VCaP (cell line): Measurements from ENCODE around the gene GNE.
"Not testable (repeated sequence)": the region's sequence is repeated elsewhere in the genome, so short reads cannot be mapped to it uniquely, and the experiment has no call there.

Experiments used
- H3K27ac ChIP-seq: fragments of 450-650 bp; 2 replicates; pipeline ENCODE4 v1.5.1; 2017
- TF ChIP-seq, protein P1 (sequence below): fragments of 450-650 bp; conservative IDR thresholded peaks from 2 replicates; pipeline ENCODE4 v1.5.1; 2017; ENCODE audit warnings: mild to moderate bottlenecking, moderate library complexity

Gene GNE, protein sequence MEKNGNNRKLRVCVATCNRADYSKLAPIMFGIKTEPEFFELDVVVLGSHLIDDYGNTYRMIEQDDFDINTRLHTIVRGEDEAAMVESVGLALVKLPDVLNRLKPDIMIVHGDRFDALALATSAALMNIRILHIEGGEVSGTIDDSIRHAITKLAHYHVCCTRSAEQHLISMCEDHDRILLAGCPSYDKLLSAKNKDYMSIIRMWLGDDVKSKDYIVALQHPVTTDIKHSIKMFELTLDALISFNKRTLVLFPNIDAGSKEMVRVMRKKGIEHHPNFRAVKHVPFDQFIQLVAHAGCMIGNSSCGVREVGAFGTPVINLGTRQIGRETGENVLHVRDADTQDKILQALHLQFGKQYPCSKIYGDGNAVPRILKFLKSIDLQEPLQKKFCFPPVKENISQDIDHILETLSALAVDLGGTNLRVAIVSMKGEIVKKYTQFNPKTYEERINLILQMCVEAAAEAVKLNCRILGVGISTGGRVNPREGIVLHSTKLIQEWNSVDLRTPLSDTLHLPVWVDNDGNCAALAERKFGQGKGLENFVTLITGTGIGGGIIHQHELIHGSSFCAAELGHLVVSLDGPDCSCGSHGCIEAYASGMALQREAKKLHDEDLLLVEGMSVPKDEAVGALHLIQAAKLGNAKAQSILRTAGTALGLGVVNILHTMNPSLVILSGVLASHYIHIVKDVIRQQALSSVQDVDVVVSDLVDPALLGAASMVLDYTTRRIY

DNA sequence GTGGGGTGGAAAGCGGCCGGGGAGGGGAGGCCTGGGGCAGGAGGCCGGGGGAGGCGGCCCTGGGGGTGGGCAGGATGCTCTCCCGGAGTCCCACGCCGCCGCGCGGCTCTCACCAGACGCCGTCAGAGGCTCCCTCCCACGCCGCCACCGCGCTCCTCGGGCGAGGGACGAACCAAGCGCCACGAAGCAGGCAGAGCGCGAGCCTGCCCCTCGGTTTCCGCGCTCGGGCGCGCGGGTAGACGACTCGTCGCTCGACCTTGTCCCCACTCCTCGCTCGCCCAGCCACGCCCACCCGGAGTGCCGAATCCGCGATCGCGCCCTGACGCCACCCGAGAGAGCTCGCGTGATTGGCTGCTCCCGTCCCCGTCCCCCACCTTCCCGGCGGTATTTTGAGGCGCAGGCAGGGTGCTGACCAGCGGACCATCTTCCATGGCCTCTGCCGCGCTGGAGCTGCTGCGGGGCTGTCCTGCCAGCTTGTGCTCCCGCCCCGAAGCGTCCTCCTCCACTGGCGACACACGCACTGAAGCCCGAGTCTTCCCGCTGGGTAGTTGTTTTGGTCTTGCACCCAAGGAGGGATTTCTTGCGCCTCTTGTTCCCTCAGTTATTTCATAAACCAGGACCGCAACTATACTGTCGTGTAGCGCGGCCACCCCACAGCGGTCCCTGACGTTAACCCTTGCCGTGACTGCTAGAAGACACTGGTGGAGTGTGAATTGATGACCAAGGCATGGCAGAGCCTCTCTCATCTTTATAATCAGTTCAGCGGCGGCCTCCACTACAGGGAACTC, at the start of gene GNE:
TSS of gene GNE (minus strand) at position 241 of the 788 bp plus-strand sequence. CDS start 9,093 bp downstream, outside the sequence.
- TF ChIP-seq, protein P1, sequence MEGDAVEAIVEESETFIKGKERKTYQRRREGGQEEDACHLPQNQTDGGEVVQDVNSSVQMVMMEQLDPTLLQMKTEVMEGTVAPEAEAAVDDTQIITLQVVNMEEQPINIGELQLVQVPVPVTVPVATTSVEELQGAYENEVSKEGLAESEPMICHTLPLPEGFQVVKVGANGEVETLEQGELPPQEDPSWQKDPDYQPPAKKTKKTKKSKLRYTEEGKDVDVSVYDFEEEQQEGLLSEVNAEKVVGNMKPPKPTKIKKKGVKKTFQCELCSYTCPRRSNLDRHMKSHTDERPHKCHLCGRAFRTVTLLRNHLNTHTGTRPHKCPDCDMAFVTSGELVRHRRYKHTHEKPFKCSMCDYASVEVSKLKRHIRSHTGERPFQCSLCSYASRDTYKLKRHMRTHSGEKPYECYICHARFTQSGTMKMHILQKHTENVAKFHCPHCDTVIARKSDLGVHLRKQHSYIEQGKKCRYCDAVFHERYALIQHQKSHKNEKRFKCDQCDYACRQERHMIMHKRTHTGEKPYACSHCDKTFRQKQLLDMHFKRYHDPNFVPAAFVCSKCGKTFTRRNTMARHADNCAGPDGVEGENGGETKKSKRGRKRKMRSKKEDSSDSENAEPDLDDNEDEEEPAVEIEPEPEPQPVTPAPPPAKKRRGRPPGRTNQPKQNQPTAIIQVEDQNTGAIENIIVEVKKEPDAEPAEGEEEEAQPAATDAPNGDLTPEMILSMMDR: no peak
- H3K27ac ChIP-seq: peak within 1 kb of the TSS; percentile 73

DNA sequence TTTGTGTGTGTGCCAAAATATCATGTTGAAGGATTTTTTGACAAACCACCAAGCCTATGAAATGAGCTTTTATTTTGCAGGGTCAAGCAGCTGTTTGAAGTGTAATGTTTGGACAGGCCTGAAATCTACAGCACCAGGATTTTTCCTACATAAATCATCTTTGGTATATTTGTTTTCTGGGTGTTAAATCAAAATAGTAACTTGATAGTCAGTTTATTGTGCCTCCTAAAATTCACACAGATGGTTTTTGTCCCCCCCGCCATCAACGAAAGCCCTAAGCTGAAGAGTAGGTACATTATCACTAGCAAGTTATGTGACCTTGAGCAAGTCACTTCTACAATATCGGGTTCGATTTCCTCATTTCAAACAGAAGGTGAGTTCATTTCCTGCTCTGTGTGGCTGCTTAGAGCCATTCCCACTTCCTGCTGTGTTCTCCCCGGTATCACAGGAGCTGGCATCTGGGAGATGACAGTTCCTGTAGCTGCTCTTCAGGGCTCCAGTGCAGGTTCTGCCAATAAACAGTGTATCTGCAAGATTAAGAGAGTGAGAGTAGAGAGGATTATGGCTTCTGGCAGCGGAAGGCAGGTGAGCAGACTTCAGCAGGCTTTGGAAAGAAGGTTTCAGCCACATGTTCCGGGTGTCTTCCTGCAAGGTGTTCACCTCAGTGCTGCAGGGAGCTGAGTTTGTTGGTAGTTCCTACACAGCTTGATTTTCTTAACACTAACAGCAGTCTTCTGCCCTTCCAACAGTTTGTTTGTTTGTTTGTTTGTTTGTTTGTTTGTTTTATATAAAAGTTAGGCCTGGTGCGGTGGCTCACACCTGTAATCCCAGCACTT, 48.4 kb upstream of the GNE start:
- H3K27ac ChIP-seq: peak overlapping the region; percentile 18; the same call in 1 of the 2 replicates
- TF ChIP-seq, protein P1: no peak

DNA sequence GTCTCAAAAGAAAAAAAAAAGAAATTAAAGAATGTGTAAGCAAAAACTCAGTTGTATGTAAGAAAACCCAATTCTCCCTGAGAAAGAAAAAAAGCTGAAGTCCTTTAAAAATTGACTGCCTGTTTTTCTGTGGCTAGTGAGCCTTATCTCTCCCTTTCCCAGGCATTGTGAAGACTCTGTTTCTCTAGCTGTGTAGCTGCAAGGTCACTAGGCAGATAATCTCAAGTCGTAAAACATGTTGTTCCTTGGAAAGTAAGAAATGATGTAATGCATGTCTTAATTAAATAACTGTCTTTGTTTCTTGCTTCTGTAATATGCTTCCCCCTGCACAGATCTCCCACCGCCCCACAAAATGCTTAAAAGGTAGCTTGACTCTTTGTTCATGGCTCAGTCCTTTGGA, 46.1 kb upstream of the GNE start:
- not testable (repeated sequence) for H3K27ac ChIP-seq

DNA sequence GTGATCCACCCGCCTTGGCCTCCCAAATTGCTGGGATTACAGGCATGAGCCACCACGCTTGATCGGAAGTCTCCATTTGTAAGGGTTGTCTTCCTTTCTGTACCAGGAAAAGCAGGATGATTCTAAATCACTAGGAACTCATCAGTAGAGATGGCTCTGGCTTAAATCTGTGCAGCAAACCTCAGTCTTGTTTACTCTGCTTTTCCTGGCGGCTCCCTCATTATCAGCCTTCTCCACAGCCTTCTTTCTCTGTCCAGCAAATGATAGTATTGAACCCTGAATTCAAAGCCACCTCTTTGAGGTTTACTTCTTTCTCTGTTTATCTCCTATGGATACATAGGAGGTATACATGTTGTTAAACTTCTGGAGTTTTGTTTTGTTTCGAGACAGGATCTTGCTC, 43.0 kb upstream of the GNE start:
- TF ChIP-seq, protein P1: no peak
- H3K27ac ChIP-seq: no peak overlapping the region

DNA sequence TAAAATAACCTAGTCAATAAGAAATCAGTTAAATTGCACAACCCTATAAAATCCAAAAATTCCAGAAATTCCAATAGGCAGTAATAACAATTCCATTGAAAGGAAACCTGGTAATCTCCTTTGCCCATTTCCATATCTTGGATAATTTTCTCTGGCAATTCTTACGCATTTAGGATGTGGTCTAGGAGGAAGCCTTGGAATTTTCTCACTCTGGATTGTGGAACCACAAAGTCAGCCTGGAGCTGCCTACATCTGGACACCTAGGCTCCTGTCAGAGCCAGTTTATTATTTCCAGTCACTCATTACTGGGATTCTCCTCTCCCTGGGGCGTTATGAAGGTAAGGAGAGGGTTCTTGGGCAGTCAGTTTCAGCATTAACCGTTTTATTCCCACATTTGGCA, 40.3 kb upstream of the GNE start:
- H3K27ac ChIP-seq: peak overlapping the region; percentile 73
- TF ChIP-seq, protein P1: no peak

DNA sequence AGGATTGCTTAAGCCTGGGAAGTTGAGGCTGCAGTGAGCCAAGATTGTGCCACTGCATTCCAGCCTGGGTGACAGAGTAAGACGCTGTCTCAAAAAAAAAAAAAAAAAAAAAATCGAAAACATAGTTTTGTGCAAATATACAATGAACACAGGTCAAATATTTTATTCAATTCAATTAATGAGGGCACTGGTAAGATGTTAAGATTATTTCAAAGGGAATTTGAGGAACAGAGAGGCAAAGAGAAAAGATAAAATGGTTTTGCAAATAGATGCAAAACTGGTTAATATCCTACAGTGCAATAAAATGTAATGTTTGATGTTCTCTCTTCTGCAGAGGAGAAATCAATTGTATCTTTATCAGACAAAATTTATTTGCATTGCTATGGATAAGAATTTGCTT, 39.5 kb upstream of the GNE start:
- TF ChIP-seq, protein P1: no peak
- peak overlapping the region; percentile 73 for H3K27ac ChIP-seq

DNA sequence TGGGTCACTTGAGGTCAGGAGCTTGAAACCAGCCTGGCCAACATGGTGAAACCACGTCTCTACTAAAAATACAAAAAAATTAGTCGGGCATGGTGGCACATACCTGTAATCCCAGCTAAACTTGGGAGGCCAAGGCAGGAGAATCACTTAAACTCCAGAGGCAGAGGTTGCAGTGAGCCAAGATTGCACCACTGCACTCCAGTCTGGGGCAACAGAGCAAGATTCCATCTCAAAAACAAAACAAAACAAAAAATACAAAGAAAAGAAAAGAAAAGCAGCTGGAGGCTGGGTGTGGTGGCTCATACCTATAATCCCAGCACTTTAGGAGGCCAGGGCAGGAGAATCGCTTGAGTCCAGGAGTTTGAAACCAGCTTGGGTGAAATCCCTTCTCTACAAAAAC, 36.7 kb upstream of the GNE start:
- peak overlapping the region; percentile 73; the same call in 1 of the 2 replicates for H3K27ac ChIP-seq

DNA sequence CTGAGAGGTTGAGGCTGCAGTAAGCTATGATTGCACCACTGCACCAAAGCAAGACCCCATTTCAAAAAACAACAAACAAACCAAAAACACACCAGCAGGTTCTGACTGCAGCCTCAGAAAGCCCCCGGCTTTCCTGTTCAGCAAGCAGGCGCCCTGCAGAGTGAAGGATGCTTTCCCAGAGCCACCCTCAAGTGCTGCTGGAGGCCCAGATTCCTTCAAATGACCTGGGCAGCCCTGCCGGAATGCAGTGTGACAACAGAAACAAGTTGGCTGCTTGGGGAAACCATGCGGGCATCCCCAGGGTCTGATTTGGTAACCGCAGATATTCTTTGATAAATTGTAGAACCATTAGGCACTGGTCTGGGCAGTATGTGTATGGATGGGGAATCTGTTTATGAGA, 35.7 kb upstream of the GNE start:
- H3K27ac ChIP-seq: no peak overlapping the region
- TF ChIP-seq, protein P1: no peak
